ENCODE measurements around the gene RASGRF2.

DNA sequence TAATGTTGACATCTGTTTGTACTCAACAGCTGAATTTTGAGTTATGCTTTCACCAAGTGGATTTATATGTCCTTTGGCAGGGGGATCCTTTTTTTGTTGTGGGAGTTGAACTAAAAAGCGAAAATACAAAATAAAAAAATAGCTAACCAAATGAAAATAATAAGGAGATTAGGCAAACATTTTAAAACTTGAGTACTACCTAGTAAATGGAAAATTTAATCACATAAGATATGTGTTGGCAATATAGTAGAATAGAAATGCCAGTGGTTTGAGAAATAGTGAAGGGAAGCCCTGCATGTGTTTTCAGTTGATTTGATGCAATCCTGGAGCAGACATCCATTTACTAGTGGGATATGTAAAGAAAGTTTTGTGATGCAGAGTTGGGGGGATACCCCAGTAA is 98.0 kb downstream of the RASGRF2 start:
- no peak for TF ChIP-seq POLR2A (IDR thresholded peaks at IDR 0.05; ENCODE audit: low read length)
- no peak for TF ChIP-seq GATA1 (IDR thresholded peaks at IDR 0.05; ENCODE audit: low read depth, low read length)
